ENCODE data around the gene REG1A.

Gene REG1A

GRCh38 chr2:79124907-79125720 lies 4.8 kb downstream of the REG1A start:
- H3K4me3 ChIP-seq (ENCODE audit: low read depth, low read length): no peak overlapping the region
- no peak for TF ChIP-seq CTCF (IDR thresholded peaks at IDR 0.05; ENCODE audit: borderline replicate concordance, insufficient read depth, low read depth, low read length)

DNA sequence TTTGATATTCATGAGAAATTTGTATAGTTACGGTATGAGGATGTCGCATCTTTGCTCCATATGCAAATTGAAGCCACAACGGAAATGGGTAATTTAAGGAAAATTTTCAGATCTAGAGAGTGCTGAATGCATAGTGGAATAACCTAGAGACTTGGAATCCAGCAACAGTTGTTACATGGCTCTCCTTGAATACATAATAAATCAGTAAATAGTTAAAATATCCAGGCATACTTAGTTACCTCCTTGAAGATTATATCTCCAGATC lies 5.4 kb downstream of the REG1A start:
- TF ChIP-seq CTCF (IDR thresholded peaks at IDR 0.05; ENCODE audit: borderline replicate concordance, insufficient read depth, low read depth, low read length): no peak
- no peak overlapping the region for H3K4me3 ChIP-seq (ENCODE audit: low read depth, low read length)

DNA sequence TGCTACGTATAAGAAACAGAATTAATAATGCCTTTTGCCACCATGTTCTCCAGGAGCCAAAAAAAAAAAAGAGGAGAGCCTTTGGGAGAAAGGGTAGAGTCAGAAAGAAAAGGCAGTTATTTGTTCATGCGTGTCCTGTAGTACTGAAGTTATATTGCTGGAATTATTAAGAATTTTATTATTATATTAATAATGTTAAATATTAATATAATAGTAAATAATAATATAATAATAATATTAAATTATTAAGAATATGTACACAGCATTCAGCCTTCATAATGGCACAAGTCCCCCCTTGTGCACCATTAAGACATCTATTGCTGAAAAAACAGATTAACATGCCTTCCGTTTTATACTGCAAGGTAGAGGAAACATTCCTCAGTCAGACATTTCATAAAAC lies 8.1 kb downstream of the REG1A start:
- no peak for TF ChIP-seq CTCF (IDR thresholded peaks at IDR 0.05; ENCODE audit: borderline replicate concordance, insufficient read depth, low read depth, low read length)
- H3K4me3 ChIP-seq (ENCODE audit: low read depth, low read length): no peak overlapping the region

GRCh38 chr2:79129260-79129659 lies 9.0 kb downstream of the REG1A start:
- TF ChIP-seq CTCF (IDR thresholded peaks at IDR 0.05; ENCODE audit: borderline replicate concordance, insufficient read depth, low read depth, low read length): no peak
- no peak overlapping the region for H3K4me3 ChIP-seq (ENCODE audit: low read depth, low read length)

DNA sequence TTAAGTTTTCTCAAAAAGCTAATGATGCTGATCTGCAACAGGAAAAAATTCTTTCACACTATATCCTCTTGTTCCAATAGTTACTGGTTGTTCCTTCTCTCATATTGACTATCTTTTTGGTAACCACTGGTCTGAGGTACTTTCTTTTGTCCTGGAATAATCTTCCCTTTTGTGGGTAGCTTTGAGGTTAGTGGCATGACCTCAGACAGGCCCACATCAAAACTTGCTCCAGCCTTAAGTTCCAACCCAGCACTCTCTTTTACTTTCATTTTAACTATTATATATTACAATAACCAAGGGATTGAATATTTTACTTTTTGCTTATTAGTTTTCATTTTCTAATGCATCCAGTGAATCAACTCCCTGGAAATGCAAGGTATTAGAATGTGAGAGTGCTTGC lies 9.5 kb downstream of the REG1A start:
- TF ChIP-seq CTCF (IDR thresholded peaks at IDR 0.05; ENCODE audit: borderline replicate concordance, insufficient read depth, low read depth, low read length): no peak

GRCh38 chr2:79131687-79132086 lies 11.4 kb downstream of the REG1A start:
- H3K4me3 ChIP-seq (ENCODE audit: low read depth, low read length): no peak overlapping the region
- no peak for TF ChIP-seq CTCF (IDR thresholded peaks at IDR 0.05; ENCODE audit: borderline replicate concordance, insufficient read depth, low read depth, low read length)

More for the DNA sequence above, 9.5 kb downstream of the REG1A start:
- H3K4me3 ChIP-seq (ENCODE audit: low read depth, low read length): no peak overlapping the region

DNA sequence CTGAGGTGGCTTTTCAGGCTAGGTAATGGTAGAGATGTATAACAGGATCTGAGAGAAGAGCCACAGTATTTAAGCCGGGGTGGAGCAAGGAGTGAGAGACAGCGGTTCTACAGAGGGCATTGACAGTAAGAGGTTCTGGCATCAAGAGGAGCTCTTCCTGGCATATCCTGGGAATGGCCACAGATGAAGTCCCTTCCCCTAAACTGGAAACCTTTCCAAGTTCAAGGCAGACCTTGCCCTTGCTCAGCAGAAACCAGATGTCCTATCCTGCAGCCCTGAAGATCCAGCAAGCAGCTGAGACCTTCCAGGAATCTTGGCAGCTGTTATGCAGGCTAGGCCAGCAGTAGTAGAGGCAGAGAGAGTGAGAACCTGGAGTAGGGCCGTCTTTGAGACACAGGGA lies 18.1 kb downstream of the REG1A start:
- no peak for TF ChIP-seq CTCF (IDR thresholded peaks at IDR 0.05; ENCODE audit: borderline replicate concordance, insufficient read depth, low read depth, low read length)

More for the DNA sequence above, 18.1 kb downstream of the REG1A start:
- H3K4me3 ChIP-seq (ENCODE audit: low read depth, low read length): no peak overlapping the region
